SH-SY5Y (cell line): ENCODE measurements around the gene SUMO2.

Source experiments
- GATA2 ChIP-seq: IDR thresholded peaks from 2 replicates; pipeline ENCODE4 v1.6.1; 2011; ENCODE audit warnings: mild to moderate bottlenecking, low read depth, low read length
- GATA3 ChIP-seq: IDR thresholded peaks from 2 replicates; pipeline ENCODE4 v1.6.1; 2011; ENCODE audit warnings: low read depth, mild to moderate bottlenecking, low read length, moderate library complexity

DNA sequence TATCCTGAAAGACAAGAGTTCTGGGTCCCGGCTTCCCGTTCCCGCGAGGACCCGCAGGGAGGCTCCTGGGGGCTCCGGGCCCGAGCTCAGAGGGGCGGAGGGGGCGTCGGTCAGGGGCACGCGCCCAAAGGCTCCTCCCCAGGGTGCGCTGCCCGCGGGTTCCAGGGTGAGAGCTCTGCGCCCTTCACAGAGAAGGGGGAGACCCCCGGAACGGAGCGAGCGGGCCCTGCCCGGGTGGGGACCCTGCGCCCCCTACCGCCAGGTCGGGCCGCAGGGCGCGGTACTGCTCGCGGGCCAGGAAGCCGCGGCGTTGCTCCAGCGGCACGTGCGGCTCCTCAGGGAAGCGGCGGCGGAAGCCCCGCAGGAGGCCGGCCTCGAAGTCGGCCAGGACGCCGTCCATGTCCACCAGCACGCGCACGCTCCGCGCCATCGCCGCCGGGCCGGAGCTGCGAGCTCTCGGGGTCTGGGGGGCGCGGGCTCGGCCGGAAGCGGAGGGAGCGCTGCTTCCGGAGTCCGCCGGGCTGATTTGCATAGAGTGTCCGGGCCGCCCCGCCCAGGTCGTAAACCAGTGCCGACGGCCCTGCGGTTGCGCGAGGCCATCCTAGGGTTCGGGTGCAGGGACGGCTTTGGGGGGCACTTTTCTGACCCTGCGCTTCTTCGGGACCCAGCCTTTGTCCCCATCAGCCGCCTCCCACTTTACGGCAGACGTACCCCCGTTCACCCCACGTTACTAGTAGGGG lies 51.3 kb downstream of the SUMO2 start, which contains the start of gene NT5C:
- TF ChIP-seq GATA3 (no peak), GATA2 (no peak)
